ACHN (cell line): ENCODE results near the gene INAFM2.

Source experiments
- DNase-seq: peaks from one replicate; pipeline ENCODE4 v3.0.0-alpha.2; 2015
- in situ Hi-C: cut with HindIII; loops from 2 replicates; pipeline ENCODE4 v1.10.0; 2017; ENCODE audit warnings: low sequenced_read_pairs, low pct_ligation_motif_present, low pct_unique_long_range_greater_than_20kb

INAFM2 gene

GRCh38 chr15:40335938-40336743, 12.6 kb downstream of the INAFM2 start:
- no peak for DNase-seq
- in situ Hi-C loops = no loop called here

- in situ Hi-C loops = no loop called here
- no peak for DNase-seq
These were observed 13.2 kb downstream of the INAFM2 start for GRCh38 chr15:40336744-40337122.

GRCh38 chr15:40337597-40337996, 14.1 kb downstream of the INAFM2 start:
- DNase-seq = no peak
- in situ Hi-C loops = no loop called here

- DNase-seq = peak; percentile 74
These were observed 14.7 kb downstream of the INAFM2 start for GRCh38 chr15:40338041-40338657.

GRCh38 chr15:40338921-40339620, 15.6 kb downstream of the INAFM2 start:
- DNase-seq = peak; percentile 92
- in situ Hi-C loops = no loop called here

More at GRCh38 chr15:40338041-40338657, 14.7 kb downstream of the INAFM2 start:
- in situ Hi-C loops = no loop called here

- in situ Hi-C loops = no loop called here
- DNase-seq = no peak
These were observed 16.1 kb downstream of the INAFM2 start for GRCh38 chr15:40339621-40339945.

- in situ Hi-C loops = no loop called here
- peak; percentile 55 for DNase-seq
These were observed 16.7 kb downstream of the INAFM2 start for GRCh38 chr15:40340038-40340739.

GRCh38 chr15:40340740-40341400, 17.4 kb downstream of the INAFM2 start, which contains the start of gene CCDC9B:
Gene CCDC9B, minus strand, starts transcription at chr15:40340939. Its CDS starts 120 bp downstream, at chr15:40340819.
- in situ Hi-C loops = no loop called here
- peak; percentile 80 for DNase-seq

GRCh38 chr15:40342416-40343320, 19.2 kb downstream of the INAFM2 start:
- DNase-seq = no peak
- in situ Hi-C loops = no loop called here

GRCh38 chr15:40343512-40343911, 20.0 kb downstream of the INAFM2 start:
- no peak for DNase-seq
- in situ Hi-C loops = no loop called here

- DNase-seq = no peak
- in situ Hi-C loops = no loop called here
These were observed 20.7 kb downstream of the INAFM2 start for GRCh38 chr15:40344217-40344616.

- peak; percentile 58 for DNase-seq
- in situ Hi-C loops = no loop called here
These were observed 21.2 kb downstream of the INAFM2 start for GRCh38 chr15:40344631-40345120.

GRCh38 chr15:40345225-40345866, 21.9 kb downstream of the INAFM2 start:
- in situ Hi-C loops = no loop called here
- DNase-seq = no peak

GRCh38 chr15:40345867-40346578, 22.5 kb downstream of the INAFM2 start:
- in situ Hi-C loops = no loop called here
- DNase-seq = no peak

- DNase-seq = no peak
- in situ Hi-C loops = no loop called here
These were observed 23.4 kb downstream of the INAFM2 start for GRCh38 chr15:40346579-40347558.
